Glutamatergic neuron (in vitro differentiated cells): ENCODE results near the gene SLC1A7. TPM values are rescaled to one million over a fixed set of nuclear protein-coding genes. Genes with fewer than 3 reads are reported as not detected.

Experiments
- DNase-seq: peaks from one replicate; pipeline ENCODE4 v3.0.0; 2022
- H3K27ac Mint-ChIP-seq: one replicate; pipeline ENCODE4 v1.8.0; 2020; ENCODE audit warnings: mild to moderate bottlenecking, mixed read lengths, inconsistent platforms; ENCODE audit not compliant: unreplicated experiment
- H3K27me3 Mint-ChIP-seq: one replicate; pipeline ENCODE4 v1.8.0; 2020; ENCODE audit warnings: mild to moderate bottlenecking, moderate library complexity, mixed read lengths, inconsistent platforms; ENCODE audit not compliant: unreplicated experiment
- H3K36me3 Mint-ChIP-seq: one replicate; pipeline ENCODE4 v1.8.0; 2020; ENCODE audit warnings: mild to moderate bottlenecking, mixed read lengths, inconsistent platforms; ENCODE audit not compliant: unreplicated experiment
- H3K4me1 Mint-ChIP-seq: one replicate; pipeline ENCODE4 v1.8.0; 2020; ENCODE audit warnings: mild to moderate bottlenecking, low read depth, mixed read lengths, inconsistent platforms; ENCODE audit not compliant: unreplicated experiment
- H3K4me3 Mint-ChIP-seq: one replicate; pipeline ENCODE4 v1.8.0; 2020; ENCODE audit warnings: mild to moderate bottlenecking, mixed read lengths, inconsistent platforms; ENCODE audit not compliant: unreplicated experiment
- H3K9me3 Mint-ChIP-seq: one replicate; pipeline ENCODE4 v1.8.0; 2020; ENCODE audit warnings: mild to moderate bottlenecking, moderate library complexity, mixed read lengths, inconsistent platforms; ENCODE audit not compliant: unreplicated experiment
- total RNA-seq: library from RNA; stranded (reverse); fragmentation: NEBNext Ultra II Directional; extraction: Animal tissue kit (Norgen Biotek cat#: 25700); gene quantifications from one replicate; pipeline ENCODE4 v1.2.1, GENCODE V29; 2021; ENCODE audit not compliant: unreplicated experiment
- TF ChIP-seq, protein P1 (sequence below): fragments of 200-600 bp; sonication (generic); IDR thresholded peaks from one replicate; pipeline ENCODE4 v1.5.0; 2021; ENCODE audit not compliant: partially characterized antibody, unreplicated experiment

Gene SLC1A7
- total RNA-seq, 1 donor from 2014 or later: not detected

DNA sequence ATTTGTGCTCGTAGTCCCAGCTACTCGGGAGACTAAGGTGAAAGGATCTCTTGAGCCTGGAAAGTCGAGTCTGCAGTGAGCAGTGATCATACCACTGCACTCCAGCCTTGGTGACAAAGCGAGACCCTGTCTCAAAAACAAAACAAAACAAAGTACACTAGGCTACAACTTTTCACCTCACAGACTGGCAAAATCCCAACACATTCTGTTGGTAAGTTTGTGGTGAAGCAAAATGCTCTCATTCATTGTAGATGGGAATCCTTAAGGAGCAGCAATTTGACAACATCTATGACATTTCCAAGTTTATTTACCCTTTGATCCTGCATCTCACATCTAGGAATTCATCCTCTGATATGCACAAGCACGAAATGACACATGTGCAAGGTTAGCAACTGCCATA, 20.2 kb upstream of the SLC1A7 start:
- no peaks in the 10 kb centered on the region for H3K36me3 Mint-ChIP-seq
- no peak for DNase-seq
- peaks cover 7% of the 10 kb centered on the region for H3K4me1 Mint-ChIP-seq
- TF ChIP-seq, protein P1, sequence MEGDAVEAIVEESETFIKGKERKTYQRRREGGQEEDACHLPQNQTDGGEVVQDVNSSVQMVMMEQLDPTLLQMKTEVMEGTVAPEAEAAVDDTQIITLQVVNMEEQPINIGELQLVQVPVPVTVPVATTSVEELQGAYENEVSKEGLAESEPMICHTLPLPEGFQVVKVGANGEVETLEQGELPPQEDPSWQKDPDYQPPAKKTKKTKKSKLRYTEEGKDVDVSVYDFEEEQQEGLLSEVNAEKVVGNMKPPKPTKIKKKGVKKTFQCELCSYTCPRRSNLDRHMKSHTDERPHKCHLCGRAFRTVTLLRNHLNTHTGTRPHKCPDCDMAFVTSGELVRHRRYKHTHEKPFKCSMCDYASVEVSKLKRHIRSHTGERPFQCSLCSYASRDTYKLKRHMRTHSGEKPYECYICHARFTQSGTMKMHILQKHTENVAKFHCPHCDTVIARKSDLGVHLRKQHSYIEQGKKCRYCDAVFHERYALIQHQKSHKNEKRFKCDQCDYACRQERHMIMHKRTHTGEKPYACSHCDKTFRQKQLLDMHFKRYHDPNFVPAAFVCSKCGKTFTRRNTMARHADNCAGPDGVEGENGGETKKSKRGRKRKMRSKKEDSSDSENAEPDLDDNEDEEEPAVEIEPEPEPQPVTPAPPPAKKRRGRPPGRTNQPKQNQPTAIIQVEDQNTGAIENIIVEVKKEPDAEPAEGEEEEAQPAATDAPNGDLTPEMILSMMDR: no peak
- H3K27me3 Mint-ChIP-seq: no peaks in the 10 kb centered on the region
- no peaks in the 10 kb centered on the region for H3K9me3 Mint-ChIP-seq
- no peak overlapping the region for H3K27ac Mint-ChIP-seq
- H3K4me3 Mint-ChIP-seq: no peak overlapping the region

DNA sequence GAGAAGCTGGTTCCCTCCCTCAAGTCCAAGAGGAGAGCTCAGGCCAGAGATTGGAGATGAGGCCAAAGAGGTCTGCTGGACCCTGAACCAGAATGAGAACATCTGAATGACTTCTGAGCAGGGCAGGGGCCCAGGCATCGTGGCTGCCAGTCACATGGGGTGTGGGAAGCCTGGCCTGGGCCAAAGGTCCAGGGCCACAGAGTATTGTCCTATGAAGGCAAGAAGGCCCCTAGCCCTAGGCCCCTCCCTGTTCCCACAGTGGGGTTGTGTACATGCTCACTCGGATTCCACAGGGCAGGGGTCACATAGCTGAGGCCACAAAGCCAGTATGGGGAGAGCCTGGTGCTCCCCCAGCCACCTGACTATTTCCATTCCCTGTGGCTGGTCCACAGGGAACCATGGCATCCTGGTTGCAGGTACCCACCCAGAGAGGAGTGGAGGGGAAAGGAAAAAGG, 18.5 kb upstream of the SLC1A7 start:
- Mint-ChIP-seq H3K27ac (no peak overlapping the region), H3K9me3 (no peaks in the 10 kb centered on the region), H3K4me1 (no peaks in the 10 kb centered on the region), H3K27me3 (peaks cover 4% of the 10 kb centered on the region), H3K4me3 (no peak overlapping the region), H3K36me3 (no peaks in the 10 kb centered on the region)
- TF ChIP-seq, protein P1: no peak
- DNase-seq: no peak

DNA sequence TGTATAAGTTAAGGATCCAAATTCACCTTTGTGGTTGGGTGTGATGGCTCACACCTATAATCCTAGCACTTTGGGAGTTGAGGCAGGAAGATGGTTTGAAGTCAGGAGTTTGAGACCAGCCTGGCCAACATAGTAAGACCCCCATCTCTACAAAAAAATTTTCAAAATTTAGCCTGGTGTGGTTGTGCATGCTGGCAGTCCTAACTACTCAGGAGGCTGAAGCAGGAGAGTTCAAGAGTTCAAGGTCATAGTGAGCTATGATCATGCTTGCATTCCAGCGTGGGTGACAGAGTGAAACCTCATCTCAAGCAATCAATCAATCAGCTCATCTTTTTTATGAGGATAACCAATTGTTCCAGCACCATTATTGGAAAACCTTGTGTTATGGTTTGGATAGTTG, 16.5 kb upstream of the SLC1A7 start:
- Mint-ChIP-seq H3K27ac (no peak overlapping the region), H3K9me3 (no peaks in the 10 kb centered on the region), H3K36me3 (no peaks in the 10 kb centered on the region), H3K27me3 (peaks cover 4% of the 10 kb centered on the region), H3K4me1 (no peaks in the 10 kb centered on the region), H3K4me3 (no peak overlapping the region)
- DNase-seq: no peak
- TF ChIP-seq, protein P1: no peak

DNA sequence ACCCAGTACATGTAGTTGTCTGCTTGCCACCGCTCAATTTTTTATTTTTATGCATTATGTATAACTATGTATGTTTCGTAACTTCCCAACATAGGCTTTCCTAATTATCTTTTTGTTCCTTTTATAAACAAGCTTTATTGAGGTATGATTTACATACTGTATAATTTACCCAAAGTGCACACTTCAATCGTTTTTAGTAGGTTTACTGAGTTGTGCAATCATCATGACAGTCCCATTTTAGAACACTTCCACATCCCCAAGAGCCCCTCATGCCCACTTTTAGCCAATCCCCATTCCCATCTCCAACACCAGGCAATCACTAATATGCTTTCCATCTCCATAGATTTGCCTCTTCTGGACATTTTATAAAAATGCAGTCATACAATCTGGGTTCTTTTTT, 14.3 kb upstream of the SLC1A7 start:
- no peak for DNase-seq
- H3K27me3 Mint-ChIP-seq: peaks cover 4% of the 10 kb centered on the region
- TF ChIP-seq, protein P1: no peak
- H3K27ac Mint-ChIP-seq: no peak overlapping the region
- no peaks in the 10 kb centered on the region for H3K36me3 Mint-ChIP-seq
- H3K9me3 Mint-ChIP-seq: no peaks in the 10 kb centered on the region
- no peak overlapping the region for H3K4me3 Mint-ChIP-seq
- no peaks in the 10 kb centered on the region for H3K4me1 Mint-ChIP-seq

DNA sequence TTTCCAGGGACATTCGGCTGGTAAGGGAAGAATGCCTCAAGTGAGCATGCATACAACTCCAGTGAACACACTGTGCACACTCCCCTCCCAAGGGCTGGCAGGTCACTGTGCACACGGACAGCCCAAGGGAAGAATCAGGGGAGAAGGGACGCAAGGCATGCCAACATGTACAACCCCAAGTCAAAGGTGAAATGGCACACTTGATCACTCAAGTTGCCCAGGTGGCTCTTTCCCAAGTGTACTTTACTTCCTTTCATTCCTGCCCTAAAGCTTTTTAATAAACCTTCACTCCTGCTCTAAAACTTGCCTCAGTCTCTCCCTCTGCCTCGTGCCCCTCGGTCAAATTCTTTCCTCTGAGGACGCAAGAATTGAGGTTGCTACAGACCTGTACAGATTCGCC, 13.5 kb upstream of the SLC1A7 start:
- Mint-ChIP-seq H3K36me3 (no peaks in the 10 kb centered on the region), H3K9me3 (no peaks in the 10 kb centered on the region), H3K4me3 (no peak overlapping the region), H3K4me1 (no peaks in the 10 kb centered on the region), H3K27me3 (peaks cover 4% of the 10 kb centered on the region), H3K27ac (no peak overlapping the region)
- TF ChIP-seq, protein P1: no peak
- DNase-seq: no peak
